Upper lobe of left lung (tissue), 4 donors: ENCODE measurements around the gene STK11IP.

Source experiments
- CTCF ChIP-seq, 6 experiments: fragments of 450-650 bp in 4 of 6; fragments of 200-600 bp in 2 of 6; sonication (generic) in 2 of 6; IDR thresholded peaks; one replicate each; pipeline ENCODE4 v1.5.1; 2016 to 2019; ENCODE audit warnings: antibody characterized with exemption in 6 of 6
- POLR2A ChIP-seq, 4 donors: fragments of 450-650 bp; IDR thresholded peaks; one replicate each; pipeline ENCODE4 v1.5.1; 2016 to 2017; ENCODE audit warnings: antibody characterized with exemption in 4 of 4, mild to moderate bottlenecking in 2 of 4

DNA sequence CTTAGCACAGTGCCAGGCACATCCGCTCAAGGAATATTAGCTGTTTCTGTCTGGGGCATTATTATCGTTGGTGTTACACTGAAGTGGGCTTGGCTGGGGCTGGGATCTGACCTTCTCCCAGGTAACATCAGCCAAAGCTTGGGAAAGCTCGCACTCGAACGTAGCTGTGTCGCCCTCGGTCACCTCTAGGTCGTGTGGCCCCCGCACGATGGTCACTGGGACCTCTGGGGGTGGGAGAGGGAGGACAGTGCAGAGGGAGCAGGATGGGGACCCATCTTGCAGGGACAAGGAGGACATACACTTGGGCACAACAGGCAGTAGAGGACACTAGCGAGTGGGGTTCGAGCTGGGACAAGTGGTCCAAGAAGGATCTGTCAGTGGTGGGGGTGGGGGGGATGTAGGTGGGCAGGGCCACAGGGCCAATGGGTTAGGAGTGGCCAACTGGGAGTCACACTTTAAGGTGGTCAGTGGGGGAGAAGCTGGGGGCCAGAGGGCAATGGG is 44.1 kb upstream of the STK11IP start:
- TF ChIP-seq CTCF (IDR thresholded peaks at IDR 0.05): no peak
- no peak for TF ChIP-seq POLR2A (IDR thresholded peaks at IDR 0.05)
